Lower leg skin (tissue), 4 donors: ENCODE results near the gene LKAAEAR1. TPM values are rescaled to one million over a fixed set of nuclear protein-coding genes. Genes with fewer than 3 reads are reported as not detected.

Experiments
- DNase-seq, 2 donors: peaks; one replicate each; pipeline ENCODE4 v3.0.0-alpha.2; 2019; ENCODE audit warnings: low spot score in 2 of 2
- H3K4me3 ChIP-seq: fragments of 200-600 bp; sonication (generic); 2 replicates; pipeline ENCODE4 v1.5.1; 2017; ENCODE audit warnings: mild to moderate bottlenecking, low read depth; ENCODE audit not compliant: poor library complexity, severe bottlenecking
- CTCF ChIP-seq, 3 donors: fragments of 450-650 bp; IDR thresholded peaks; one replicate each; pipeline ENCODE4 v1.5.1; 2016; ENCODE audit warnings: antibody characterized with exemption in 3 of 3, mild to moderate bottlenecking in 3 of 3, moderate library complexity in 2 of 3
- POLR2A ChIP-seq, 2 donors: fragments of 450-650 bp; IDR thresholded peaks; one replicate each; pipeline ENCODE4 v1.6.1; 2016 to 2017; ENCODE audit warnings: antibody characterized with exemption in 2 of 2, mild to moderate bottlenecking in 1 of 2, moderate library complexity in 1 of 2
- WGBS, 2 donors: methylation state at CpG; one replicate each; pipeline ENCODE4 v1.1.5; 2018; 5-methylcytosine and 5-hydroxymethylcytosine counted together
- intact Hi-C: fragments of 100-400 bp; cut with DNase I; formaldehyde crosslinking; loops from one replicate; pipeline ENCODE4 v1.15.0; 2023; ENCODE audit warnings: low total_unique reads
- total RNA-seq, 4 donors: library from RNA; depleted of rRNA; stranded (reverse); fragments of >200 nt; gene quantifications; one replicate each; pipeline ENCODE4 v1.1.0, GENCODE V29; 2016

Gene LKAAEAR1
- total RNA-seq, 4 donors from 2014 or later = 0.91 TPM; not detected in 3

GRCh38 chr20:64055893-64056638 lies 28.1 kb downstream of the LKAAEAR1 start:
- TF ChIP-seq CTCF (IDR thresholded peaks at IDR 0.05) = no peak
- TF ChIP-seq POLR2A (IDR thresholded peaks at IDR 0.05) = no peak
- no peak overlapping the region for H3K4me3 ChIP-seq
- intact Hi-C loops = no loop called here
- 44% methylated on average over 16 to 18 of the region's 22 CpGs for WGBS, 2 donors
- no peak for DNase-seq

- no peak for TF ChIP-seq POLR2A (IDR thresholded peaks at IDR 0.05)
- no peak for TF ChIP-seq CTCF (IDR thresholded peaks at IDR 0.05)
- no peak for DNase-seq
- 56 to 65% methylated on average over 9 of the region's 9 CpGs for WGBS, 2 donors
- intact Hi-C loops = no loop called here
- no peak overlapping the region for H3K4me3 ChIP-seq
These were observed 28.8 kb downstream of the LKAAEAR1 start for GRCh38 chr20:64055396-64055892.

- DNase-seq = no peak
- intact Hi-C loops = no loop called here
- 27 to 30% methylated on average over 15 to 16 of the region's 17 CpGs for WGBS, 2 donors
- no peak overlapping the region for H3K4me3 ChIP-seq
- TF ChIP-seq CTCF (IDR thresholded peaks at IDR 0.05) (no peak), POLR2A (IDR thresholded peaks at IDR 0.05) (no peak)
These were observed 30.1 kb downstream of the LKAAEAR1 start for GRCh38 chr20:64053841-64054661.

GRCh38 chr20:64052987-64053840 lies 31.0 kb downstream of the LKAAEAR1 start:
- no peak for TF ChIP-seq POLR2A (IDR thresholded peaks at IDR 0.05)
- TF ChIP-seq CTCF (IDR thresholded peaks at IDR 0.05) = no peak
- 57 to 70% methylated on average over 23 to 28 of the region's 33 CpGs for WGBS, 2 donors
- intact Hi-C loops = no loop called here
- no peak for DNase-seq
- H3K4me3 ChIP-seq = no peak overlapping the region

- H3K4me3 ChIP-seq = no peak overlapping the region
- TF ChIP-seq POLR2A (IDR thresholded peaks at IDR 0.05) (no peak), CTCF (IDR thresholded peaks at IDR 0.05) (no peak)
- no peak for DNase-seq
- intact Hi-C loops = no loop called here
- 81 to 93% methylated on average over 10 of the region's 10 CpGs for WGBS, 2 donors
These were observed 31.9 kb downstream of the LKAAEAR1 start for GRCh38 chr20:64052326-64052722.
